Measurements from ENCODE around the gene COA6.

DNA sequence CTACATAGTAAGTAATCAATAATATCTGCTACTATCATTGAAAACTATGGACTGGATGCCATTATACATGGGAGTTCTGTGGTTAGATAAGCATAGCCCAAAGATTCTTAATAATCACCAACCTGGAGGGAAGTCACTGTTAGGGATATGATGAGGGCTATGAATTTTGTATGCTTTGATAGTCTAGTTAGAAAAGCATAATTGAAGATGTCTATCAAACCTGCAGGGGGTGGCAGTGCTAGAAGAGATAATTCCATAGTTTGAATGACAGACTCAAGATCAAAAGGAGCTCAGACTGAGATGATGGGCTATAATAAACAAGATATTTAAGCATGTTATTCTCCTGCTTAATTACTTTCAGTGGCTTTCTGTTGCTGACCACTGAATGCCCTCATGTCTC is 15.4 kb upstream of the COA6 start:
- TF ChIP-seq SPI1 (IDR thresholded peaks at IDR 0.05; ENCODE audit: low read depth, low read length) = no peak
- no peak for TF ChIP-seq POLR2AphosphoS5 (IDR thresholded peaks at IDR 0.05; ENCODE audit: low read depth, low read length)
- no peak for TF ChIP-seq TAF1 (IDR thresholded peaks at IDR 0.05; ENCODE audit: low read depth, low read length)
- TF ChIP-seq POLR2A (IDR thresholded peaks at IDR 0.05; ENCODE audit: low read depth, low read length) = no peak

Data from GM12891 (cell line).